Uterus (tissue), 2 donors: Measurements from ENCODE around the gene ATG16L2.

Experiments
- CTCF ChIP-seq, 4 experiments: fragments of 200-600 bp in 2 of 4; fragments of 450-650 bp in 2 of 4; sonication (generic) in 2 of 4; IDR thresholded peaks; one replicate each; pipeline ENCODE4 v1.5.1; 2016 to 2019; ENCODE audit warnings: antibody characterized with exemption in 4 of 4, mild to moderate bottlenecking in 2 of 4, moderate library complexity in 1 of 4
- POLR2A ChIP-seq, 2 donors: fragments of 450-650 bp; IDR thresholded peaks; one replicate each; pipeline ENCODE4 v1.6.1; 2016; ENCODE audit warnings: antibody characterized with exemption in 2 of 2, mild to moderate bottlenecking in 1 of 2, moderate library complexity in 1 of 2

GRCh38 chr11:72776117-72776843 is 37.9 kb upstream of the ATG16L2 start:
- TF ChIP-seq CTCF (IDR thresholded peaks at IDR 0.05) (no peak), POLR2A (IDR thresholded peaks at IDR 0.05) (no peak)
